Measurements from ENCODE around the gene PMM1. TPM values are rescaled to one million over a fixed set of nuclear protein-coding genes. Genes with fewer than 3 reads are reported as not detected.

Gene PMM1
- total RNA-seq, 4 donors from 2014 or later: 11.6 to 23.3 (median 16.5) TPM

DNA sequence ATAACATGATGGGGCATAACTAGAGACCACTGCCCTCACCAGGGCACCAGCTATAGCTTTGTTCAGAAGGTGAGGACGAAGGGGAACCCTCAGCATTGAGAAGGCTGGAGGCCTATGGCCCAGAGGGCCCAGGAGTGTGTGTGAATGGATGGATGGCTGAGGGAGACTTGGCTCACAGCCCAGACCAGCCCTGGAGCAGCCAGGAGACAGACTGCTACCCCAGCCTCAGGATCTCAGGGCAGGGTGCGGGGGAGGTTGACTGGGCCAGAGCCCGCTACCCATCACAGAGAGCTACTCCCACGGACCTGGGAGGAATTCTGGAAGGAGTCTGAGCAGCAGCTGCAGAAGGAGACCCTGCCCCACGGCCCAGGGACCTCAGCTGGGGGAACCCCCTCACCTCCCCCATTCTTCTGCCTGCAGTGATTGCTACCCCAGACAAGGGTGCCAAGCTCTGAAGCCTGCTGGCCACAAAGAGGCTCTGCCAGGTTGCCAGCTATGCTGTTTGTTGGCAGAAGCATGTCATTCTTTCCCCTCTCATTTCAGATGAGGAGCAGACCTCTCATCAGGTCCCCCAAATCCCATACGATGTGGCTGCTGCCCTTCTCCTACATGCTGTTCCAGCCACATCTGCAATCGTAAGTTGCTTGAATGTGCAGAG, 34.2 kb downstream of the PMM1 start:
- Histone ChIP-seq H3K4me3 (no peak overlapping the region), H3K27ac (no peak overlapping the region), H3K36me3 (no peaks in the 10 kb centered on the region), H3K4me1 (no peaks in the 10 kb centered on the region), H3K27me3 (peaks cover 2 to 16% (median 6%) of the 10 kb centered on the region in 3 donors), H3K9me3 (no peaks in the 10 kb centered on the region)
- intact Hi-C loops (cut with DNase I; ENCODE audit: low total_unique reads): no loop called here
- no peak for TF ChIP-seq POLR2A (IDR thresholded peaks at IDR 0.05)
- TF ChIP-seq, protein P1, sequence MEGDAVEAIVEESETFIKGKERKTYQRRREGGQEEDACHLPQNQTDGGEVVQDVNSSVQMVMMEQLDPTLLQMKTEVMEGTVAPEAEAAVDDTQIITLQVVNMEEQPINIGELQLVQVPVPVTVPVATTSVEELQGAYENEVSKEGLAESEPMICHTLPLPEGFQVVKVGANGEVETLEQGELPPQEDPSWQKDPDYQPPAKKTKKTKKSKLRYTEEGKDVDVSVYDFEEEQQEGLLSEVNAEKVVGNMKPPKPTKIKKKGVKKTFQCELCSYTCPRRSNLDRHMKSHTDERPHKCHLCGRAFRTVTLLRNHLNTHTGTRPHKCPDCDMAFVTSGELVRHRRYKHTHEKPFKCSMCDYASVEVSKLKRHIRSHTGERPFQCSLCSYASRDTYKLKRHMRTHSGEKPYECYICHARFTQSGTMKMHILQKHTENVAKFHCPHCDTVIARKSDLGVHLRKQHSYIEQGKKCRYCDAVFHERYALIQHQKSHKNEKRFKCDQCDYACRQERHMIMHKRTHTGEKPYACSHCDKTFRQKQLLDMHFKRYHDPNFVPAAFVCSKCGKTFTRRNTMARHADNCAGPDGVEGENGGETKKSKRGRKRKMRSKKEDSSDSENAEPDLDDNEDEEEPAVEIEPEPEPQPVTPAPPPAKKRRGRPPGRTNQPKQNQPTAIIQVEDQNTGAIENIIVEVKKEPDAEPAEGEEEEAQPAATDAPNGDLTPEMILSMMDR (IDR thresholded peaks at IDR 0.05 in 4 of 5, conservative IDR thresholded peaks at IDR 0.05 in 1 of 5): no peak
- in situ Hi-C loops (cut with MboI; ENCODE audit: low sequenced_read_pairs in 4 of 4): no loop called here
- ATAC-seq (no peak), DNase-seq (no peak)

DNA sequence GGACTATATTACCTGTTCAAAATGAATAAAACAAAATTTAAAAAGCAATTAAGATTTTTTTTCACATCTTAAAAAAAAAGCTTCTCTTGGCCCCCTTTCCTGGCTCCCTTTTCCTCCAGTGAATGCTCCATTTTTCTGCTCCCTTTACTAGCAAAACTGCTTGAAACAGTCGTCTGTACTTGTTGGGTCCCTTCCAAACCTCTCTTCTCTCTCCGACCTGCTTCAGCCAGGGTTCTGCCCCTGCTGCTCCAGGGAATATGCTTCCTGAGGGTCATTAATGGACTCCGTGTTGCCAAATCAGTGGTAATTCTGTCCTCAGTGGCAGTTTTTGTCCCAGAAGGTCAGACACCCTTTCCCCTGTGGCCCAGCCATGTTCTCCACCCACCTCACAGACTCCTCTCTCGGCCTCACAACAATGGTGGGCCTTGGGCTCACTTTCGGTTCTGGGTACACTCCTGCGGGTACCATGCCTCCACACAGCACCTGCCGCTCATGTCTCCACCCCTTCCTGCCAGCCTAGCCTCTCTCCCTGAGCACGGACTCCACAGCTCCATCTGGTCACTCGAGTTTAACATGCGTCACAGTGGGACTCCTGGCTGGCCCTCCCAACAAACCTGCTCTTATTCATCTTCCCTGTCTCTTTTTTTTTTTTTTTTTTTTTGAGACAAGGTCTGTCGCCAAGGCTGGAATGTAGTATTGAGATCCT, 37.6 kb downstream of the PMM1 start:
- no peak for ATAC-seq
- in situ Hi-C loops (cut with MboI; ENCODE audit: low sequenced_read_pairs in 4 of 4) (no loop called here), intact Hi-C loops (cut with DNase I; ENCODE audit: low total_unique reads) (no loop called here)
- Histone ChIP-seq H3K27me3 (peaks cover 0 to 6% (median 0%) of the 10 kb centered on the region in 3 donors), H3K9me3 (no peaks in the 10 kb centered on the region), H3K27ac (no peak overlapping the region), H3K36me3 (no peaks in the 10 kb centered on the region), H3K4me3 (no peak overlapping the region), H3K4me1 (no peaks in the 10 kb centered on the region)
- TF ChIP-seq, protein P1 (IDR thresholded peaks at IDR 0.05 in 4 of 5, conservative IDR thresholded peaks at IDR 0.05 in 1 of 5): no peak
- TF ChIP-seq POLR2A (IDR thresholded peaks at IDR 0.05): no peak
- no peak for DNase-seq

DNA sequence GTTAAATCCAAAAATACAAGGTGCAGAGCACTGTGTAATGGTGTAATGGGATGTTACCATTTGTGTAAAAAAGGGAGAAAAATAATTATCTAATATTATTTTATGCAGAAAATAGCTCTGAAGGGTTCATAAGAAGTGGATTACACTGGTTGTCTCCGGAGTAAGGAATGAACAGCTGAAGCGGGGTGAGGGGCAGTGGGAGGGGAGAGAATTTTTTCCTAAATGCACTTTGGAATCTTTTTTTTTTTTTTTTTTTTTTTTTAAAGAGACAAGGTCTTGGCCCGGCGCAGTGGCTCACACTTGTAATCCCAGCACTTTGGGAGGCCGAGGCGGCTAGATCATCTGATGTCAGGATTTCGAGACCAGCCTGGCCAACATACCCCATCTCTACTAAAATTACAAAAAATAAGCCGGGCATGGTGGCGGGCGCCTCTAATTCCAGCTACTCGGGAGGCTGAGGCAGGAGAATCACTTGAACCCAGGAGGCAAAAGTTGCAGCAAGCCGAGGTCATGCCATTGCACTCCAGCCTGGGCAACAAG, 38.6 kb downstream of the PMM1 start:
- in situ Hi-C loops (cut with MboI; ENCODE audit: low sequenced_read_pairs in 4 of 4) (no loop called here), intact Hi-C loops (cut with DNase I; ENCODE audit: low total_unique reads) (no loop called here)
- no peak overlapping the region for H3K27ac ChIP-seq
- no peak for TF ChIP-seq POLR2A (IDR thresholded peaks at IDR 0.05)
- TF ChIP-seq, protein P1 (IDR thresholded peaks at IDR 0.05 in 4 of 5, conservative IDR thresholded peaks at IDR 0.05 in 1 of 5): no peak
- no peak for DNase-seq
- no peak for ATAC-seq
- no peak overlapping the region for H3K4me3 ChIP-seq
- H3K9me3 ChIP-seq: no peaks in the 10 kb centered on the region
- H3K4me1 ChIP-seq: no peaks in the 10 kb centered on the region
- peaks cover 0 to 2% (median 0%) of the 10 kb centered on the region in 3 donors for H3K27me3 ChIP-seq
- H3K36me3 ChIP-seq: no peaks in the 10 kb centered on the region

DNA sequence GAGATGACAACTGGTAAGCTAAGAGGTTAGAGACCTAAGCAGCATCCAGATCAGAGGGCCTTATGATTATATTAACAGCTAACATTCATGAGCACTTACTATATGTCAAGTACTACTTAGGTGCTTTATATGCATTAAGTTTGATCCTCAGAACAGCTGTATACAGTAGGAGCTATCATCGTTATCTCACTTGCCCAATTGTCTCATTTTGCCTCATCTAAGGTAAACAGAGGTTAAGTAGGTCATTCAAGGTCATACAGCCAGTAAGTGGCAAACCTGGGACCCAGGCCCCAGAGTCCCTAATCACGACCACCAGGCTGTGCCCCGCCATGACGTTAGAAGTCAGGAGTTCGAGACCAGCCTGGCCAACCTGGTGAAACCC, 40.8 kb downstream of the PMM1 start:
- Histone ChIP-seq H3K9me3 (no peaks in the 10 kb centered on the region), H3K27me3 (peaks cover 0 to 2% (median 0%) of the 10 kb centered on the region in 3 donors), H3K27ac (no peak overlapping the region), H3K36me3 (no peaks in the 10 kb centered on the region), H3K4me3 (no peak overlapping the region), H3K4me1 (peaks cover 5 to 8% of the 10 kb centered on the region in 2 donors)
- TF ChIP-seq POLR2A (IDR thresholded peaks at IDR 0.05): no peak
- TF ChIP-seq, protein P1 (IDR thresholded peaks at IDR 0.05 in 4 of 5, conservative IDR thresholded peaks at IDR 0.05 in 1 of 5): no peak
- ATAC-seq (no peak), DNase-seq (no peak)
- in situ Hi-C loops (cut with MboI; ENCODE audit: low sequenced_read_pairs in 4 of 4) (loop anchor here in 1 of 4 donors (25.0 kb wide), 1 partner anchor 262 kb away; the partner anchor contains the start of gene RANGAP1), intact Hi-C loops (cut with DNase I; ENCODE audit: low total_unique reads) (loop anchor here (10.0 kb wide), 1 partner anchor 694 kb away; the partner anchor contains the start of genes ST13 and XPNPEP3)

Data from gastrocnemius medialis (tissue), 4 donors.